IMR-90 (cell line): ENCODE data around the gene NXPH3. TPM values are rescaled to one million over a fixed set of nuclear protein-coding genes. Genes with fewer than 3 reads are reported as not detected.

Source experiments
- ATAC-seq: fragments of 200-7000 bp; cut with Tn5 transposase; 2 replicates; pipeline ENCODE4 v1.9.1; 2020; ENCODE audit warnings: low read depth, mild to moderate bottlenecking, moderate library complexity
- BruUV-seq: library from RNA; stranded (reverse); fragments of 400-500 nt; replicated peaks from 2 replicates; lab custom pipeline; 2021; lab: Mats Ljungman, UMichigan
- CTCF ChIA-PET: fragments of 300-600 bp; formaldehyde crosslinking; extraction: SDS; loops from one replicate; lab custom pipeline; 2021; ENCODE audit warnings: antibody characterized with exemption; lab: Yijun Ruan, JAX
- POLR2A ChIA-PET: fragments of 300-600 bp; sonication (Branson Sonifier 250); formaldehyde crosslinking; loops from one replicate; lab custom pipeline; 2022; ENCODE audit warnings: antibody characterized with exemption; ENCODE audit not compliant: unreplicated experiment; lab: Charles Lee
- DNase-seq: peaks from one replicate; pipeline ENCODE4 v3.0.0; 2013
- H2AFZ ChIP-seq: replicated peaks from 2 replicates; pipeline ENCODE3; 2013; ENCODE audit warnings: low read length, mild to moderate bottlenecking; ENCODE audit not compliant: poor library complexity
- H2AK5ac ChIP-seq: 2 replicates; pipeline ENCODE4 v1.6.1; 2013; ENCODE audit warnings: low read depth, low read length, inconsistent platforms
- H2AK9ac ChIP-seq: replicated peaks from 2 replicates; pipeline ENCODE3; 2013; ENCODE audit warnings: mild to moderate bottlenecking, low read depth, low read length, moderate library complexity; ENCODE audit not compliant: poor library complexity
- H2BK120ac ChIP-seq: 2 replicates; pipeline ENCODE4 v1.6.1; 2013; ENCODE audit warnings: low read depth, low read length, inconsistent platforms
- H2BK15ac ChIP-seq: 3 replicates; pipeline ENCODE4 v1.6.1; 2013; ENCODE audit warnings: low read depth, low read length, inconsistent platforms
- H2BK20ac ChIP-seq: 2 replicates; pipeline ENCODE4 v1.6.1; 2013; ENCODE audit warnings: low read depth, mild to moderate bottlenecking, inconsistent platforms, low read length, moderate library complexity
- H2BK5ac ChIP-seq: 2 replicates; pipeline ENCODE4 v1.6.1; 2013; ENCODE audit warnings: mild to moderate bottlenecking, low read depth, low read length, inconsistent platforms; ENCODE audit not compliant: poor library complexity, severe bottlenecking
- H3K14ac ChIP-seq: replicated peaks from 2 replicates; pipeline ENCODE4 v1.6.1; 2013; ENCODE audit warnings: low read depth, low read length, inconsistent platforms
- H3K18ac ChIP-seq: 2 replicates; pipeline ENCODE4 v1.6.1; 2013; ENCODE audit warnings: low read depth, low read length, control low read depth
- H3K23ac ChIP-seq: 2 replicates; pipeline ENCODE4 v1.6.1; 2013; ENCODE audit warnings: low read depth, low read length, inconsistent platforms
- H3K27ac ChIP-seq: 2 replicates; pipeline ENCODE4 v1.5.1; 2013; ENCODE audit warnings: mild to moderate bottlenecking, control low read depth, low read length; ENCODE audit not compliant: insufficient read depth
- H3K27me3 ChIP-seq: 2 replicates; pipeline ENCODE4 v1.6.1; 2013; ENCODE audit warnings: low read length; ENCODE audit not compliant: control insufficient read depth, insufficient read depth
- H3K36me3 ChIP-seq: 2 replicates; pipeline ENCODE4 v1.6.1; 2013; ENCODE audit warnings: low read length, mixed read lengths; ENCODE audit not compliant: control insufficient read depth, insufficient read depth
- H3K4ac ChIP-seq: 2 replicates; pipeline ENCODE4 v1.6.1; 2013; ENCODE audit warnings: low read depth, low read length, inconsistent platforms
- H3K4me1 ChIP-seq: 2 replicates; pipeline ENCODE4 v1.6.1; 2013; ENCODE audit warnings: low read length, mixed read lengths; ENCODE audit not compliant: control insufficient read depth, insufficient read depth
- H3K4me2 ChIP-seq: 2 replicates; pipeline ENCODE4 v1.6.1; 2013; ENCODE audit warnings: low read depth, mild to moderate bottlenecking, control low read depth, low read length, moderate library complexity
- H3K4me3 ChIP-seq: 2 replicates; pipeline ENCODE4 v1.5.1; 2013; ENCODE audit warnings: low read depth, mild to moderate bottlenecking, control low read depth, low read length, moderate library complexity; ENCODE audit not compliant: insufficient read depth
- H3K56ac ChIP-seq: 2 replicates; pipeline ENCODE4 v1.6.1; 2013; ENCODE audit warnings: low read length, inconsistent platforms; ENCODE audit not compliant: insufficient read depth; ENCODE audit errors: extremely low read depth
- H3K79me1 ChIP-seq, 2 experiments: 2 replicates each; pipeline ENCODE4 v1.6.1; 2013; ENCODE audit warnings: low read length in 2 of 2, inconsistent platforms in 1 of 2, low read depth in 1 of 2
- H3K9ac ChIP-seq: 2 replicates; pipeline ENCODE4 v1.6.1; 2013; ENCODE audit warnings: low read depth, low read length, control low read depth
- H3K9me1 ChIP-seq: 2 replicates; pipeline ENCODE4 v1.6.1; 2013; ENCODE audit warnings: low read length, inconsistent platforms; ENCODE audit not compliant: insufficient read depth
- H3K9me3 ChIP-seq: 2 replicates; pipeline ENCODE4 v1.6.1; 2013; ENCODE audit warnings: low read length; ENCODE audit not compliant: control insufficient read depth, insufficient read depth
- H4K20me1 ChIP-seq: 2 replicates; pipeline ENCODE4 v1.6.1; 2013; ENCODE audit warnings: low read length, inconsistent platforms; ENCODE audit not compliant: insufficient read depth
- H4K5ac ChIP-seq: 2 replicates; pipeline ENCODE4 v1.6.1; 2013; ENCODE audit warnings: mild to moderate bottlenecking, low read depth, low read length, control low read depth
- H4K8ac ChIP-seq, 2 experiments: 2 replicates each; pipeline ENCODE4 v1.6.1; 2013; ENCODE audit warnings: low read depth in 2 of 2, low read length in 2 of 2, control low read depth in 1 of 2, inconsistent platforms in 1 of 2
- H4K91ac ChIP-seq: 2 replicates; pipeline ENCODE4 v1.6.1; 2013; ENCODE audit warnings: low read depth, low read length, inconsistent platforms; ENCODE audit not compliant: insufficient read depth
- CEBPB ChIP-seq: IDR thresholded peaks from 2 replicates; pipeline ENCODE4 v1.6.1; 2012; ENCODE audit warnings: low read depth, low read length, improper control_type of control experiment
- CHD1 ChIP-seq: IDR thresholded peaks from 2 replicates; pipeline ENCODE4 v1.6.1; 2012; ENCODE audit warnings: low read depth, low read length, improper control_type of control experiment
- FOS ChIP-seq: fragments of 150-350 bp; IDR thresholded peaks from 2 replicates; pipeline ENCODE4 v1.6.1; 2016; ENCODE audit warnings: low read depth, low read length
- MAFK ChIP-seq: IDR thresholded peaks from 2 replicates; pipeline ENCODE4 v1.6.1; 2012; ENCODE audit warnings: low read depth, low read length, improper control_type of control experiment
- MAZ ChIP-seq: IDR thresholded peaks from 2 replicates; pipeline ENCODE4 v1.6.1; 2012; ENCODE audit warnings: low read depth, mild to moderate bottlenecking, low read length, improper control_type of control experiment, moderate library complexity, borderline replicate concordance
- MXI1 ChIP-seq: IDR thresholded peaks from 2 replicates; pipeline ENCODE4 v1.6.1; 2012; ENCODE audit warnings: low read depth, mild to moderate bottlenecking, low read length, moderate library complexity, borderline replicate concordance
- NFE2L2 ChIP-seq: fragments of 150-350 bp; IDR thresholded peaks from 2 replicates; pipeline ENCODE4 v1.6.1; 2016; ENCODE audit warnings: low read depth, mild to moderate bottlenecking, low read length
- POLR2A ChIP-seq: IDR thresholded peaks from 2 replicates; pipeline ENCODE4 v1.6.1; 2012; ENCODE audit warnings: mild to moderate bottlenecking, low read depth, low read length
- RAD21 ChIP-seq: IDR thresholded peaks from 2 replicates; pipeline ENCODE4 v1.6.1; 2012; ENCODE audit warnings: low read length, improper control_type of control experiment
- RFX5 ChIP-seq: IDR thresholded peaks from 2 replicates; pipeline ENCODE4 v1.8.0; 2012; ENCODE audit warnings: low read depth, mild to moderate bottlenecking, low read length, moderate library complexity
- SMC3 ChIP-seq: fragments of 150-350 bp; IDR thresholded peaks from 2 replicates; pipeline ENCODE4 v1.6.1; 2016; ENCODE audit warnings: low read depth, mild to moderate bottlenecking, antibody characterized with exemption, low read length, moderate library complexity
- WGBS, 2 experiments: methylation state at CpG; one replicate each; pipeline versions ENCODE4 v1.1.5 to v1.1.7; 2013; ENCODE audit warnings: missing lambda C conversion rate in 2 of 2; ENCODE audit not compliant: insufficient read length in 1 of 2; ENCODE audit errors: extremely low coverage in 2 of 2; 5-methylcytosine and 5-hydroxymethylcytosine counted together
- dilution Hi-C: fragments of 300-500 bp; cut with HindIII; formaldehyde crosslinking; loops from one replicate; pipeline ENCODE4 v1.14.3; 2018; ENCODE audit warnings: low sequenced_read_pairs; ENCODE audit not compliant: unreplicated experiment
- in situ Hi-C: fragments of 300-500 bp; cut with MboI; formaldehyde crosslinking; loops from 3 replicates; pipeline ENCODE4 v1.14.3; 2019; ENCODE audit warnings: low sequenced_read_pairs, inconsistent platforms, mixed read lengths
- intact Hi-C: fragments of 100-400 bp; cut with micrococcal nuclease; formaldehyde crosslinking; loops from 2 replicates; pipeline ENCODE4 v1.10.0; 2022
- polyA plus RNA-seq, 3 experiments: library from polyadenylated mRNA; depleted of rRNA; stranded (reverse); fragments of >200 nt; gene quantifications; 2 replicates each; pipeline ENCODE4 v1.2.3, GENCODE V29; 2012; ENCODE audit warnings: low replicate concordance in 1 of 3
- total RNA-seq: library from RNA; depleted of rRNA; stranded (reverse); fragments of >200 nt; gene quantifications from 2 replicates; pipeline ENCODE4 v1.2.3, GENCODE V29; 2012
- TF ChIP-seq, protein P1 (sequence below): conservative IDR thresholded peaks from 2 replicates; pipeline ENCODE4 v1.5.1; 2012; ENCODE audit warnings: mild to moderate bottlenecking, low read depth, low read length, improper control_type of control experiment
- TF ChIP-seq, protein P2 (sequence below): fragments of 150-350 bp; IDR thresholded peaks from 2 replicates; pipeline ENCODE4 v1.6.1; 2017; ENCODE audit warnings: mild to moderate bottlenecking, antibody characterized with exemption, low read length, low read depth

Gene NXPH3
- total and polyA plus RNA-seq, 2 of the 4 experiments (the other 2 are of a cell fraction): 0.18 to 0.31 TPM

DNA sequence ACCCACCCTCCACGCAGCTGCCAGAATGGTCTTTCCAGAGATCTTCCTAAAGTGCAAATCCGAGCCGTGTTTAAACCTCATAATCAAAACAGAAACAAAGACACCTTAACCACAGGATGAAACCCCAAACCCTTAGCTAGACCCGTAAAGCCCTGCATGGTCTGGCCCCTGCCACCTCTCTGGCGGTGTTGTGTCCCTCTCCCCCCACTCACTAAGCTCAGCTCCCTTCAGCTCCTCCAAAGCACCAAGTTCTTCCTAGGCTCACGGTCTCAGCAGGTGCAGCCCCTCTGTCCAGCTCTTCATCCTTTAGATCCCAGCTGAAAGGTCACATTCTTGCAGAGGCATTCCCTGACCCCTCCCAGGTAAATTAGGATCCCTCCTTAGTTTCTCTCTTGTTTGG, 4.4 kb upstream of the NXPH3 start (continued):
- TF ChIP-seq, protein P1, sequence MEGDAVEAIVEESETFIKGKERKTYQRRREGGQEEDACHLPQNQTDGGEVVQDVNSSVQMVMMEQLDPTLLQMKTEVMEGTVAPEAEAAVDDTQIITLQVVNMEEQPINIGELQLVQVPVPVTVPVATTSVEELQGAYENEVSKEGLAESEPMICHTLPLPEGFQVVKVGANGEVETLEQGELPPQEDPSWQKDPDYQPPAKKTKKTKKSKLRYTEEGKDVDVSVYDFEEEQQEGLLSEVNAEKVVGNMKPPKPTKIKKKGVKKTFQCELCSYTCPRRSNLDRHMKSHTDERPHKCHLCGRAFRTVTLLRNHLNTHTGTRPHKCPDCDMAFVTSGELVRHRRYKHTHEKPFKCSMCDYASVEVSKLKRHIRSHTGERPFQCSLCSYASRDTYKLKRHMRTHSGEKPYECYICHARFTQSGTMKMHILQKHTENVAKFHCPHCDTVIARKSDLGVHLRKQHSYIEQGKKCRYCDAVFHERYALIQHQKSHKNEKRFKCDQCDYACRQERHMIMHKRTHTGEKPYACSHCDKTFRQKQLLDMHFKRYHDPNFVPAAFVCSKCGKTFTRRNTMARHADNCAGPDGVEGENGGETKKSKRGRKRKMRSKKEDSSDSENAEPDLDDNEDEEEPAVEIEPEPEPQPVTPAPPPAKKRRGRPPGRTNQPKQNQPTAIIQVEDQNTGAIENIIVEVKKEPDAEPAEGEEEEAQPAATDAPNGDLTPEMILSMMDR: no peak

DNA sequence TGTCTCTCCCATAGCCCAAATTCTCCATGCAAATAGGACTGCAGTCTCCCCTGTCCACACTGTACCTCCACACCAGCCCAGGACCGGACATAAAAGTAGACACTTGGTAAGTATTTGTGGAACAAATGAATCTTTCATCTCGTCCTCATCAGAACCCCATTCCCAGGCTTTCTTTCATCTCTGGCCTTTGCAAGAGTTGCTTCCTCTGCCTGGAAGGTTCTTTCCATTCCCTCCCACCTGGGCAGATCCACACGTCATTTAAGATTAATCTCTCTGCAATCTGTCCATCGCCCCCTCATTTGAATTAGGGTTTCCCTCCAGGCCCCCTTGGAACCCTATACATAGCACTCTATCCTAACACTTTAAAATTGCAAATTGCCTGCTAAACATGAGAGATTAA, 3.9 kb upstream of the NXPH3 start:
- Histone ChIP-seq H3K27ac (no peak overlapping the region), H3K27me3 (peaks cover 56% of the 10 kb centered on the region), H2BK120ac (no peak overlapping the region), H3K14ac (no peak overlapping the region), H3K4me2 (no peak overlapping the region), H4K8ac (no peak overlapping the region), H2AK5ac (no peak overlapping the region), H3K56ac (no peak overlapping the region), H2AFZ (no peak overlapping the region), H3K9me1 (no peaks in the 10 kb centered on the region), H3K18ac (no peak overlapping the region), H2AK9ac (no peak overlapping the region), H2BK20ac (no peak overlapping the region), H3K9me3 (no peaks in the 10 kb centered on the region), H3K9ac (no peak overlapping the region), H2BK15ac (no peak overlapping the region), H3K4me3 (no peak overlapping the region), H4K5ac (no peak overlapping the region), H3K23ac (no peak overlapping the region), H3K79me1 (no peaks in the 10 kb centered on the region), H3K4me1 (peaks cover under 1% of the 10 kb centered on the region; the same call in 1 of the 2 replicates), H4K20me1 (peaks cover 6% of the 10 kb centered on the region), H3K36me3 (no peaks in the 10 kb centered on the region), H4K91ac (no peak overlapping the region), H3K4ac (no peak overlapping the region), H2BK5ac (no peak overlapping the region)
- no peak for DNase-seq
- no TSS peak for BruUV-seq
- POLR2A ChIA-PET: no interaction called here
- ATAC-seq: no peak
- in situ Hi-C loops: loop anchor here (5.0 kb wide), 3 partner anchors 126 to 426 kb away; partner anchors contain the start of genes DLX3 and TAC4
- WGBS, 2 experiments: 27% methylated on average over 2 of the region's 4 CpGs; no CpG with 5 or more reads in 1 of the 2 experiments
- intact Hi-C loops: loop anchor here (5.0 kb wide), 1 partner anchor 106 kb away; the partner anchor contains the start of gene SPOP
- CTCF ChIA-PET: interaction anchor here (1.1 kb wide), 1 partner anchor 124 kb away, joined by 4 read pairs; no protein-coding TSS in a partner anchor
- dilution Hi-C loops: no loop called here
- TF ChIP-seq MAZ: no peak
- no peak for TF ChIP-seq CHD1
- no peak for TF ChIP-seq POLR2A
- TF ChIP-seq RFX5: no peak
- TF ChIP-seq CEBPB: no peak
- no peak for TF ChIP-seq MAFK
- TF ChIP-seq FOS: no peak
- TF ChIP-seq RAD21: no peak
- TF ChIP-seq, protein P2, sequence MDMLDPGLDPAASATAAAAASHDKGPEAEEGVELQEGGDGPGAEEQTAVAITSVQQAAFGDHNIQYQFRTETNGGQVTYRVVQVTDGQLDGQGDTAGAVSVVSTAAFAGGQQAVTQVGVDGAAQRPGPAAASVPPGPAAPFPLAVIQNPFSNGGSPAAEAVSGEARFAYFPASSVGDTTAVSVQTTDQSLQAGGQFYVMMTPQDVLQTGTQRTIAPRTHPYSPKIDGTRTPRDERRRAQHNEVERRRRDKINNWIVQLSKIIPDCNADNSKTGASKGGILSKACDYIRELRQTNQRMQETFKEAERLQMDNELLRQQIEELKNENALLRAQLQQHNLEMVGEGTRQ: no peak
- TF ChIP-seq SMC3: no peak
- no peak for TF ChIP-seq MXI1
- TF ChIP-seq, protein P1: no peak
- TF ChIP-seq NFE2L2: no peak
